HepG2 (cell line): ENCODE results near the gene CABLES2. TPM values are rescaled to one million over a fixed set of nuclear protein-coding genes. Genes with fewer than 3 reads are reported as not detected.
A peak's percentile ranks its signal among the peaks of the same experiment; 100 is the strongest.

ENCODE experiments used
- ASH2L ChIP-seq: fragments of 300-600, 200-600 bp; sonication (generic); IDR thresholded peaks from 2 replicates; pipeline ENCODE4 v1.7.0; 2017; ENCODE audit warnings: low read depth, mild to moderate bottlenecking, moderate library complexity, mixed read lengths, low read length; ENCODE audit not compliant: insufficient read length
- ATAD3A ChIP-seq: sonication (generic); formaldehyde crosslinking; IDR thresholded peaks from 2 replicates; pipeline ENCODE4 v1.4.0; 2020; ENCODE audit warnings: missing genetic modification reagents
- FOSL1 ChIP-seq: sonication (generic); formaldehyde crosslinking; IDR thresholded peaks from 2 replicates; pipeline ENCODE4 v1.9.0; 2021; ENCODE audit warnings: missing genetic modification reagents, borderline replicate concordance
- NKX3-1 ChIP-seq: sonication (generic); formaldehyde crosslinking; IDR thresholded peaks from 2 replicates; pipeline ENCODE4 v1.5.0; 2020; ENCODE audit warnings: missing genetic modification reagents
- RCOR2 ChIP-seq: IDR thresholded peaks from 2 replicates; pipeline ENCODE4 v1.6.1; 2016; ENCODE audit warnings: missing biosample characterization, missing genetic modification reagents
- ZFP36L2 ChIP-seq: sonication (generic); formaldehyde crosslinking; IDR thresholded peaks from 2 replicates; pipeline ENCODE4 v1.4.0; 2020; ENCODE audit warnings: missing genetic modification reagents
- ZNF235 ChIP-seq: sonication (generic); formaldehyde crosslinking; IDR thresholded peaks from 2 replicates; pipeline ENCODE4 v1.8.1; 2023; ENCODE audit warnings: mild to moderate bottlenecking, missing genetic modification reagents, borderline replicate concordance
- ZNF570 ChIP-seq: sonication (generic); formaldehyde crosslinking; IDR thresholded peaks from 2 replicates; pipeline ENCODE4 v1.4.0; 2020; ENCODE audit warnings: mild to moderate bottlenecking, missing genetic modification reagents, borderline replicate concordance
- ZNF607 ChIP-seq: sonication (generic); formaldehyde crosslinking; IDR thresholded peaks from 2 replicates; pipeline ENCODE4 v1.5.1; 2020; ENCODE audit warnings: missing genetic modification reagents, mild to moderate bottlenecking, borderline replicate concordance
- ZNF670 ChIP-seq: sonication (generic); formaldehyde crosslinking; IDR thresholded peaks from 2 replicates; pipeline ENCODE4 v1.8.0; 2022; ENCODE audit warnings: mild to moderate bottlenecking, missing genetic modification reagents, borderline replicate concordance
- ZNF879 ChIP-seq: sonication (generic); formaldehyde crosslinking; IDR thresholded peaks from 2 replicates; pipeline ENCODE4 v1.8.1; 2023; ENCODE audit warnings: missing genetic modification reagents
- polyA plus RNA-seq, 8 experiments: library from polyadenylated mRNA; depleted of rRNA in 3 of 8; stranded (reverse) in 7 of 8; unstranded in 1 of 8; fragments of >200 nt; fragmentation: Illumina TruSeq in 4 of 8; extraction: Trizol in 4 of 8; gene quantifications; 2 replicates each; pipeline versions ENCODE4 v1.2.1 to v1.2.3, GENCODE V29; 2011 to 2016; ENCODE audit warnings: low read depth in 4 of 8, missing spikeins in 1 of 8, mixed read lengths in 1 of 8; ENCODE audit not compliant: insufficient read depth in 1 of 8
- total RNA-seq, 5 experiments: library from RNA; depleted of rRNA; stranded (reverse); fragments of >200 nt; fragmentation: Illumina TruSeq; extraction: Trizol; gene quantifications; 2 replicates each; pipeline ENCODE4 v1.2.3, GENCODE V29; 2016; ENCODE audit warnings: low read depth in 1 of 5
- TF ChIP-seq, protein P1 (sequence below): sonication (generic); formaldehyde crosslinking; IDR thresholded peaks from 2 replicates; pipeline ENCODE4 v1.5.1; 2020; ENCODE audit warnings: missing genetic modification reagents, mild to moderate bottlenecking, borderline replicate concordance
- TF ChIP-seq, protein P2 (sequence below): sonication (generic); formaldehyde crosslinking; IDR thresholded peaks from 2 replicates; pipeline ENCODE4 v1.4.0; 2020; ENCODE audit warnings: missing genetic modification reagents
- TF ChIP-seq, protein P3 (sequence below): IDR thresholded peaks from 2 replicates; pipeline ENCODE4 v1.6.1; 2016; ENCODE audit warnings: low read depth, missing genetic modification reagents, missing compliant biosample characterization
- TF ChIP-seq, protein P4 (sequence below), 2 experiments: sonication (generic) in 1 of 2; formaldehyde crosslinking in 1 of 2; IDR thresholded peaks; 2 replicates each; pipeline versions ENCODE4 v1.4.0 to v1.6.1; 2018 to 2020; ENCODE audit warnings: missing genetic modification reagents in 2 of 2, borderline replicate concordance in 1 of 2, low read depth in 1 of 2, mild to moderate bottlenecking in 1 of 2, missing biosample characterization in 1 of 2
- TF ChIP-seq, protein P5 (sequence below): sonication (generic); formaldehyde crosslinking; IDR thresholded peaks from 2 replicates; pipeline ENCODE4 v1.5.0; 2020; ENCODE audit warnings: missing genetic modification reagents

The CABLES2 gene
- total and polyA plus RNA-seq, 2 of the 13 experiments (the other 11 are each of a cell fraction or from before 2014, with no cell fraction given) = 5.2 to 9.7 TPM

DNA sequence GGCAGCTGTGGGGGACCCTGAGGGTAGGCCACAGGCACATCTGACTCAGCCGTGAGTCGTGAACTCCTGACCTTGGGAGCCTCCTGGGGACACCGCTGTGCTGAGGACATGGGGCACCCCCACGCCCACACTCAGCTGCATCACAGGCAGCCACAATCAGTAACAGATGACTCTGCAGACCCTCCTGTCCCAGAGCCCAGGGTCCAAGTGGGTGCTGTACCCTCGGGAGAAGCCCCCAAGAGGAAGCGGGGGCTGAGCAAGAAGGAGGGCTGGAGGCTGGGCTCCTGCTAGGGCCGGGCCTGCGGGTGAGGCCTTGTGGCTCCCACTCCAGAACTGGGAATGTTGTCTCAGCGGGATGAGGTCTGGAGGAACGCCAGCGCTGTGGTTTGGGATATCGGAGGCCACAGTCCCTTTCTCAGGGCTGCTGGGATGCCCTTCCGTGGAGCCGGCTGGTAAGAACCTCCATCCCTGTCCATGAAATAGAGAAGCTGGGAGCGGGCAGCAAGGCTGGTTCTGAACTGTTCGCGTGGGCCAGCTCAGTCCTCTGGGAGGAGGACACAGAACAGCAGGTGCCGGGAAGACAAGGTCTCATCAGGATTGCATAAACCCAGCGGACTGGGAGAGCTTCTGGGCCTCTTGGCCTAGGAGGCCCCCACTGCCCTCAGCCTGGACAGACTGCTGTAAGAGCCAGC lies 36.8 kb downstream of the CABLES2 start (continued):
- TF ChIP-seq, protein P1, sequence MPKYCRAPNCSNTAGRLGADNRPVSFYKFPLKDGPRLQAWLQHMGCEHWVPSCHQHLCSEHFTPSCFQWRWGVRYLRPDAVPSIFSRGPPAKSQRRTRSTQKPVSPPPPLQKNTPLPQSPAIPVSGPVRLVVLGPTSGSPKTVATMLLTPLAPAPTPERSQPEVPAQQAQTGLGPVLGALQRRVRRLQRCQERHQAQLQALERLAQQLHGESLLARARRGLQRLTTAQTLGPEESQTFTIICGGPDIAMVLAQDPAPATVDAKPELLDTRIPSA (CRISPR knock-in tag) = no peak
- TF ChIP-seq ZNF879 (CRISPR knock-in tag) (no peak), ZNF235 (CRISPR knock-in tag) (no peak), ASH2L (no peak), ZFP36L2 (CRISPR knock-in tag) (no peak), RCOR2 (CRISPR knock-in tag) (no peak), ZNF670 (CRISPR knock-in tag) (no peak), FOSL1 (peak; percentile 11; the same call in 1 of the 2 replicates), ATAD3A (CRISPR knock-in tag) (no peak), ZNF570 (CRISPR knock-in tag) (no peak), NKX3-1 (no peak; the same call in 1 of the 2 replicates), ZNF607 (CRISPR knock-in tag) (peak; percentile 54)
- TF ChIP-seq, protein P2, sequence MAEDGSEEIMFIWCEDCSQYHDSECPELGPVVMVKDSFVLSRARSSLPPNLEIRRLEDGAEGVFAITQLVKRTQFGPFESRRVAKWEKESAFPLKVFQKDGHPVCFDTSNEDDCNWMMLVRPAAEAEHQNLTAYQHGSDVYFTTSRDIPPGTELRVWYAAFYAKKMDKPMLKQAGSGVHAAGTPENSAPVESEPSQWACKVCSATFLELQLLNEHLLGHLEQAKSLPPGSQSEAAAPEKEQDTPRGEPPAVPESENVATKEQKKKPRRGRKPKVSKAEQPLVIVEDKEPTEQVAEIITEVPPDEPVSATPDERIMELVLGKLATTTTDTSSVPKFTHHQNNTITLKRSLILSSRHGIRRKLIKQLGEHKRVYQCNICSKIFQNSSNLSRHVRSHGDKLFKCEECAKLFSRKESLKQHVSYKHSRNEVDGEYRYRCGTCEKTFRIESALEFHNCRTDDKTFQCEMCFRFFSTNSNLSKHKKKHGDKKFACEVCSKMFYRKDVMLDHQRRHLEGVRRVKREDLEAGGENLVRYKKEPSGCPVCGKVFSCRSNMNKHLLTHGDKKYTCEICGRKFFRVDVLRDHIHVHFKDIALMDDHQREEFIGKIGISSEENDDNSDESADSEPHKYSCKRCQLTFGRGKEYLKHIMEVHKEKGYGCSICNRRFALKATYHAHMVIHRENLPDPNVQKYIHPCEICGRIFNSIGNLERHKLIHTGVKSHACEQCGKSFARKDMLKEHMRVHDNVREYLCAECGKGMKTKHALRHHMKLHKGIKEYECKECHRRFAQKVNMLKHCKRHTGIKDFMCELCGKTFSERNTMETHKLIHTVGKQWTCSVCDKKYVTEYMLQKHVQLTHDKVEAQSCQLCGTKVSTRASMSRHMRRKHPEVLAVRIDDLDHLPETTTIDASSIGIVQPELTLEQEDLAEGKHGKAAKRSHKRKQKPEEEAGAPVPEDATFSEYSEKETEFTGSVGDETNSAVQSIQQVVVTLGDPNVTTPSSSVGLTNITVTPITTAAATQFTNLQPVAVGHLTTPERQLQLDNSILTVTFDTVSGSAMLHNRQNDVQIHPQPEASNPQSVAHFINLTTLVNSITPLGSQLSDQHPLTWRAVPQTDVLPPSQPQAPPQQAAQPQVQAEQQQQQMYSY (CRISPR knock-in tag) = no peak
- TF ChIP-seq, protein P3, sequence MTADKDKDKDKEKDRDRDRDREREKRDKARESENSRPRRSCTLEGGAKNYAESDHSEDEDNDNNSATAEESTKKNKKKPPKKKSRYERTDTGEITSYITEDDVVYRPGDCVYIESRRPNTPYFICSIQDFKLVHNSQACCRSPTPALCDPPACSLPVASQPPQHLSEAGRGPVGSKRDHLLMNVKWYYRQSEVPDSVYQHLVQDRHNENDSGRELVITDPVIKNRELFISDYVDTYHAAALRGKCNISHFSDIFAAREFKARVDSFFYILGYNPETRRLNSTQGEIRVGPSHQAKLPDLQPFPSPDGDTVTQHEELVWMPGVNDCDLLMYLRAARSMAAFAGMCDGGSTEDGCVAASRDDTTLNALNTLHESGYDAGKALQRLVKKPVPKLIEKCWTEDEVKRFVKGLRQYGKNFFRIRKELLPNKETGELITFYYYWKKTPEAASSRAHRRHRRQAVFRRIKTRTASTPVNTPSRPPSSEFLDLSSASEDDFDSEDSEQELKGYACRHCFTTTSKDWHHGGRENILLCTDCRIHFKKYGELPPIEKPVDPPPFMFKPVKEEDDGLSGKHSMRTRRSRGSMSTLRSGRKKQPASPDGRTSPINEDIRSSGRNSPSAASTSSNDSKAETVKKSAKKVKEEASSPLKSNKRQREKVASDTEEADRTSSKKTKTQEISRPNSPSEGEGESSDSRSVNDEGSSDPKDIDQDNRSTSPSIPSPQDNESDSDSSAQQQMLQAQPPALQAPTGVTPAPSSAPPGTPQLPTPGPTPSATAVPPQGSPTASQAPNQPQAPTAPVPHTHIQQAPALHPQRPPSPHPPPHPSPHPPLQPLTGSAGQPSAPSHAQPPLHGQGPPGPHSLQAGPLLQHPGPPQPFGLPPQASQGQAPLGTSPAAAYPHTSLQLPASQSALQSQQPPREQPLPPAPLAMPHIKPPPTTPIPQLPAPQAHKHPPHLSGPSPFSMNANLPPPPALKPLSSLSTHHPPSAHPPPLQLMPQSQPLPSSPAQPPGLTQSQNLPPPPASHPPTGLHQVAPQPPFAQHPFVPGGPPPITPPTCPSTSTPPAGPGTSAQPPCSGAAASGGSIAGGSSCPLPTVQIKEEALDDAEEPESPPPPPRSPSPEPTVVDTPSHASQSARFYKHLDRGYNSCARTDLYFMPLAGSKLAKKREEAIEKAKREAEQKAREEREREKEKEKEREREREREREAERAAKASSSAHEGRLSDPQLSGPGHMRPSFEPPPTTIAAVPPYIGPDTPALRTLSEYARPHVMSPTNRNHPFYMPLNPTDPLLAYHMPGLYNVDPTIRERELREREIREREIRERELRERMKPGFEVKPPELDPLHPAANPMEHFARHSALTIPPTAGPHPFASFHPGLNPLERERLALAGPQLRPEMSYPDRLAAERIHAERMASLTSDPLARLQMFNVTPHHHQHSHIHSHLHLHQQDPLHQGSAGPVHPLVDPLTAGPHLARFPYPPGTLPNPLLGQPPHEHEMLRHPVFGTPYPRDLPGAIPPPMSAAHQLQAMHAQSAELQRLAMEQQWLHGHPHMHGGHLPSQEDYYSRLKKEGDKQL (CRISPR knock-in tag) = no peak
- TF ChIP-seq, protein P4, sequence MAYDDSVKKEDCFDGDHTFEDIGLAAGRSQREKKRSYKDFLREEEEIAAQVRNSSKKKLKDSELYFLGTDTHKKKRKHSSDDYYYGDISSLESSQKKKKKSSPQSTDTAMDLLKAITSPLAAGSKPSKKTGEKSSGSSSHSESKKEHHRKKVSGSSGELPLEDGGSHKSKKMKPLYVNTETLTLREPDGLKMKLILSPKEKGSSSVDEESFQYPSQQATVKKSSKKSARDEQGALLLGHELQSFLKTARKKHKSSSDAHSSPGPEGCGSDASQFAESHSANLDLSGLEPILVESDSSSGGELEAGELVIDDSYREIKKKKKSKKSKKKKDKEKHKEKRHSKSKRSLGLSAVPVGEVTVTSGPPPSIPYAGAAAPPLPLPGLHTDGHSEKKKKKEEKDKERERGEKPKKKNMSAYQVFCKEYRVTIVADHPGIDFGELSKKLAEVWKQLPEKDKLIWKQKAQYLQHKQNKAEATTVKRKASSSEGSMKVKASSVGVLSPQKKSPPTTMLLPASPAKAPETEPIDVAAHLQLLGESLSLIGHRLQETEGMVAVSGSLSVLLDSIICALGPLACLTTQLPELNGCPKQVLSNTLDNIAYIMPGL (CRISPR knock-in tag; IDR thresholded peaks at IDR 0.05; ENCODE audit: borderline replicate concordance in 1 of 2, low read depth in 1 of 2) = no peak; a peak in 1 of 4 replicates
- TF ChIP-seq, protein P5, sequence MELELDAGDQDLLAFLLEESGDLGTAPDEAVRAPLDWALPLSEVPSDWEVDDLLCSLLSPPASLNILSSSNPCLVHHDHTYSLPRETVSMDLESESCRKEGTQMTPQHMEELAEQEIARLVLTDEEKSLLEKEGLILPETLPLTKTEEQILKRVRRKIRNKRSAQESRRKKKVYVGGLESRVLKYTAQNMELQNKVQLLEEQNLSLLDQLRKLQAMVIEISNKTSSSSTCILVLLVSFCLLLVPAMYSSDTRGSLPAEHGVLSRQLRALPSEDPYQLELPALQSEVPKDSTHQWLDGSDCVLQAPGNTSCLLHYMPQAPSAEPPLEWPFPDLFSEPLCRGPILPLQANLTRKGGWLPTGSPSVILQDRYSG (CRISPR knock-in tag) = no peak
